Stimulated activated naive B cell treated with anti-CD40 and anti-IgM and Interleukin-4, amounts not matched to agents 10 μg/mL and 1 μg/mL and 100 μg/mL, for 72 hours (primary cell): ENCODE measurements around the gene L2HGDH.
A peak's percentile ranks its signal among the peaks of the same experiment; 100 is the strongest.
"Not testable (repeated sequence)": the region's sequence is repeated elsewhere in the genome, so short reads cannot be mapped to it uniquely, and the experiment has no call there.

Experiments
- ATAC-seq, 2 donors: fragments of 150-1000 bp; cut with Tn5 transposase; replicated peaks; 2 replicates each; pipeline ENCODE4 v1.10.0; 2021; ENCODE audit warnings: moderate library complexity in 1 of 2
- DNase-seq: peaks from one replicate; pipeline ENCODE4 v3.0.0; 2021
- H3K27ac Mint-ChIP-seq: one replicate; pipeline ENCODE4 v1.8.0; 2022; ENCODE audit warnings: mild to moderate bottlenecking, mixed read lengths
- H3K27me3 Mint-ChIP-seq, 2 donors: one replicate each; pipeline ENCODE4 v1.8.0; 2022; ENCODE audit warnings: mixed read lengths in 2 of 2
- H3K36me3 Mint-ChIP-seq, 2 donors: one replicate each; pipeline ENCODE4 v1.8.0; 2022; ENCODE audit warnings: mixed read lengths in 2 of 2, mild to moderate bottlenecking in 1 of 2
- H3K4me1 Mint-ChIP-seq, 2 donors: one replicate each; pipeline ENCODE4 v1.8.0; 2022; ENCODE audit warnings: mixed read lengths in 2 of 2, mild to moderate bottlenecking in 1 of 2
- H3K4me3 Mint-ChIP-seq, 2 donors: one replicate each; pipeline ENCODE4 v1.8.0; 2022; ENCODE audit warnings: mild to moderate bottlenecking in 2 of 2, mixed read lengths in 2 of 2, moderate library complexity in 1 of 2
- H3K9me3 Mint-ChIP-seq, 2 donors: one replicate each; pipeline ENCODE4 v1.8.0; 2022; ENCODE audit warnings: mixed read lengths in 2 of 2, mild to moderate bottlenecking in 1 of 2

Gene L2HGDH

GRCh38 chr14:50331596-50331995, 19.6 kb upstream of the L2HGDH start:
- Mint-ChIP-seq H3K36me3 (peaks cover 11 to 21% of the 10 kb centered on the region in 2 donors), H3K9me3 (no peaks in the 10 kb centered on the region), H3K4me3 (no peak overlapping the region), H3K27me3 (no peaks in the 10 kb centered on the region), H3K4me1 (peaks cover 10 to 17% of the 10 kb centered on the region in 2 donors), H3K27ac (no peak overlapping the region)
- ATAC-seq (no peak), DNase-seq (no peak)

- DNase-seq: peak; percentile 52
- Mint-ChIP-seq H3K4me3 (no peak overlapping the region), H3K27me3 (no peaks in the 10 kb centered on the region), H3K9me3 (no peaks in the 10 kb centered on the region), H3K36me3 (peaks cover 13 to 15% of the 10 kb centered on the region in 2 donors), H3K4me1 (peaks cover 8 to 24% of the 10 kb centered on the region in 2 donors), H3K27ac (no peak overlapping the region)
- peak; percentile 94 to 95 for ATAC-seq
Observed at GRCh38 chr14:50321009-50321660, 9.1 kb upstream of the L2HGDH start.

- Mint-ChIP-seq H3K27ac (no peak overlapping the region), H3K4me1 (peaks cover 8 to 28% of the 10 kb centered on the region in 2 donors), H3K27me3 (no peaks in the 10 kb centered on the region), H3K36me3 (peaks cover 15 to 17% of the 10 kb centered on the region in 2 donors), H3K4me3 (no peak overlapping the region), H3K9me3 (no peaks in the 10 kb centered on the region)
- ATAC-seq: no peak
- no peak for DNase-seq
Observed at GRCh38 chr14:50320283-50320682, 8.3 kb upstream of the L2HGDH start.

GRCh38 chr14:50319721-50320120, 7.7 kb upstream of the L2HGDH start:
- Mint-ChIP-seq H3K4me1 (peaks cover 8 to 28% of the 10 kb centered on the region in 2 donors), H3K4me3 (no peak overlapping the region), H3K9me3 (no peaks in the 10 kb centered on the region), H3K27me3 (no peaks in the 10 kb centered on the region), H3K27ac (no peak overlapping the region), H3K36me3 (peaks cover 15 to 18% of the 10 kb centered on the region in 2 donors)
- no peak for ATAC-seq
- DNase-seq: no peak

- Mint-ChIP-seq H3K4me1 (peaks cover 8 to 28% of the 10 kb centered on the region in 2 donors), H3K27ac (no peak overlapping the region), H3K9me3 (peaks cover 0 to 1% of the 10 kb centered on the region in 2 donors), H3K36me3 (peaks cover 19 to 21% of the 10 kb centered on the region in 2 donors), H3K27me3 (no peaks in the 10 kb centered on the region), H3K4me3 (no peak overlapping the region)
- DNase-seq: no peak
- ATAC-seq: no peak
Observed at GRCh38 chr14:50319293-50319692, 7.3 kb upstream of the L2HGDH start.

GRCh38 chr14:50318031-50318626, 6.1 kb upstream of the L2HGDH start:
- peaks cover 0 to 4% of the 10 kb centered on the region in 2 donors for H3K9me3 Mint-ChIP-seq
- peaks cover 10 to 28% of the 10 kb centered on the region in 2 donors for H3K4me1 Mint-ChIP-seq
- H3K4me3 Mint-ChIP-seq: no peak overlapping the region
- H3K27ac Mint-ChIP-seq: no peak overlapping the region
- DNase-seq: no peak
- ATAC-seq: no peak
- peaks cover 21 to 24% of the 10 kb centered on the region in 2 donors for H3K36me3 Mint-ChIP-seq
- no peaks in the 10 kb centered on the region for H3K27me3 Mint-ChIP-seq

- H3K27me3 Mint-ChIP-seq: not testable (repeated sequence)
Observed at GRCh38 chr14:50314098-50314497, 2.1 kb upstream of the L2HGDH start.

GRCh38 chr14:50312734-50313054, 665 bp upstream of the L2HGDH start:
- no peaks in the 10 kb centered on the region for H3K27me3 Mint-ChIP-seq
- H3K9me3 Mint-ChIP-seq: peaks cover 0 to 4% of the 10 kb centered on the region in 2 donors
- peak; percentile 41 to 43 for ATAC-seq
- DNase-seq: no peak
- H3K27ac Mint-ChIP-seq: peak overlapping the region; percentile 96
- peaks cover 24 to 26% of the 10 kb centered on the region in 2 donors for H3K36me3 Mint-ChIP-seq
- H3K4me1 Mint-ChIP-seq: peaks cover 12 to 35% of the 10 kb centered on the region in 2 donors
- H3K4me3 Mint-ChIP-seq: peak overlapping the region; percentile 92 to 97

More at GRCh38 chr14:50314098-50314497, 2.1 kb upstream of the L2HGDH start:
- not testable (repeated sequence) for H3K4me3 Mint-ChIP-seq, DNase-seq, H3K27ac Mint-ChIP-seq, ATAC-seq, H3K9me3 Mint-ChIP-seq
- H3K4me1 Mint-ChIP-seq: peaks cover 16 to 43% of the 10 kb centered on the region in 2 donors
- peaks cover 24 to 26% of the 10 kb centered on the region in 2 donors for H3K36me3 Mint-ChIP-seq

GRCh38 chr14:50311337-50311971, 575 bp downstream of the L2HGDH start:
- peaks cover 8 to 23% of the 10 kb centered on the region in 2 donors for H3K4me1 Mint-ChIP-seq
- H3K36me3 Mint-ChIP-seq: peaks cover 20 to 22% of the 10 kb centered on the region in 2 donors

GRCh38 chr14:50310445-50310844, 1.6 kb downstream of the L2HGDH start:
- ATAC-seq: no peak
- H3K4me3 Mint-ChIP-seq: peak overlapping the region; percentile 14 to 97

More at GRCh38 chr14:50311337-50311971, 575 bp downstream of the L2HGDH start:
- Mint-ChIP-seq H3K27ac (peak overlapping the region; percentile 96), H3K9me3 (peaks cover 0 to 4% of the 10 kb centered on the region in 2 donors), H3K4me3 (peak overlapping the region; percentile 92 to 97), H3K27me3 (no peaks in the 10 kb centered on the region)
- no peak for ATAC-seq
- no peak for DNase-seq

GRCh38 chr14:50308363-50308915, 3.6 kb downstream of the L2HGDH start:
- Mint-ChIP-seq H3K4me3 (no peak overlapping the region), H3K27me3 (no peaks in the 10 kb centered on the region), H3K9me3 (no peaks in the 10 kb centered on the region), H3K27ac (no peak overlapping the region), H3K4me1 (peaks cover 8 to 16% of the 10 kb centered on the region in 2 donors), H3K36me3 (peaks cover 6% of the 10 kb centered on the region in 2 donors)
- ATAC-seq (no peak), DNase-seq (no peak)

More at GRCh38 chr14:50310445-50310844, 1.6 kb downstream of the L2HGDH start:
- Mint-ChIP-seq H3K27ac (no peak overlapping the region), H3K36me3 (peaks cover 15 to 18% of the 10 kb centered on the region in 2 donors), H3K9me3 (peaks cover 0 to 4% of the 10 kb centered on the region in 2 donors), H3K27me3 (no peaks in the 10 kb centered on the region), H3K4me1 (peaks cover 8 to 16% of the 10 kb centered on the region in 2 donors)
- no peak for DNase-seq

- Mint-ChIP-seq H3K9me3 (no peaks in the 10 kb centered on the region), H3K36me3 (peaks cover 10 to 28% of the 10 kb centered on the region in 2 donors), H3K27me3 (no peaks in the 10 kb centered on the region), H3K4me1 (peaks cover 0 to 5% of the 10 kb centered on the region in 2 donors), H3K4me3 (no peak overlapping the region), H3K27ac (no peak overlapping the region)
- no peak for ATAC-seq
- no peak for DNase-seq
Observed at GRCh38 chr14:50303744-50304471, 8.1 kb downstream of the L2HGDH start.

- DNase-seq (no peak), ATAC-seq (no peak)
- Mint-ChIP-seq H3K27me3 (no peaks in the 10 kb centered on the region), H3K36me3 (peaks cover 15 to 35% of the 10 kb centered on the region in 2 donors), H3K27ac (no peak overlapping the region), H3K4me1 (peaks cover 0 to 5% of the 10 kb centered on the region in 2 donors), H3K4me3 (no peak overlapping the region), H3K9me3 (no peaks in the 10 kb centered on the region)
Observed at GRCh38 chr14:50301914-50302313, 10.1 kb downstream of the L2HGDH start.

GRCh38 chr14:50299585-50299984, 12.4 kb downstream of the L2HGDH start:
- H3K27ac Mint-ChIP-seq: no peak overlapping the region
- DNase-seq: no peak

More at GRCh38 chr14:50299585-50299984, 12.4 kb downstream of the L2HGDH start:
- no peaks in the 10 kb centered on the region for H3K9me3 Mint-ChIP-seq
- no peak for ATAC-seq
- H3K36me3 Mint-ChIP-seq: peaks cover 14 to 31% of the 10 kb centered on the region in 2 donors
- peaks cover 0 to 5% of the 10 kb centered on the region in 2 donors for H3K4me1 Mint-ChIP-seq
- no peaks in the 10 kb centered on the region for H3K27me3 Mint-ChIP-seq
- no peak overlapping the region for H3K4me3 Mint-ChIP-seq
